ENCODE measurements around the gene ZNF664.

Gene ZNF664

GRCh38 chr12:124026755-124027745 is 54.0 kb downstream of the ZNF664 start:
- no peak for DNase-seq (ENCODE audit: low read depth)
- H3K4me3 ChIP-seq (ENCODE audit: low read depth, low read length), result no peak overlapping the region
- no peak for TF ChIP-seq CTCF (IDR thresholded peaks at IDR 0.05; ENCODE audit: low read depth, low read length, missing control alignments)

- TF ChIP-seq CTCF (IDR thresholded peaks at IDR 0.05; ENCODE audit: low read depth, low read length, missing control alignments), result no peak
- no peak overlapping the region for H3K4me3 ChIP-seq (ENCODE audit: low read depth, low read length)
- DNase-seq (ENCODE audit: low read depth), result no peak
Observed at GRCh38 chr12:124027753-124028554, 54.9 kb downstream of the ZNF664 start.

GRCh38 chr12:124028555-124028925 is 55.5 kb downstream of the ZNF664 start:
- no peak overlapping the region for H3K4me3 ChIP-seq (ENCODE audit: low read depth, low read length)
- TF ChIP-seq CTCF (IDR thresholded peaks at IDR 0.05; ENCODE audit: low read depth, low read length, missing control alignments), result no peak
- no peak for DNase-seq (ENCODE audit: low read depth)

GRCh38 chr12:124030008-124030407 is 57.0 kb downstream of the ZNF664 start:
- no peak overlapping the region for H3K4me3 ChIP-seq (ENCODE audit: low read depth, low read length)
- DNase-seq (ENCODE audit: low read depth), result no peak
- no peak for TF ChIP-seq CTCF (IDR thresholded peaks at IDR 0.05; ENCODE audit: low read depth, low read length, missing control alignments)

- no peak overlapping the region for H3K4me3 ChIP-seq (ENCODE audit: low read depth, low read length)
- TF ChIP-seq CTCF (IDR thresholded peaks at IDR 0.05; ENCODE audit: low read depth, low read length, missing control alignments), result no peak
- DNase-seq (ENCODE audit: low read depth), result no peak
Observed at GRCh38 chr12:124030510-124030909, 57.5 kb downstream of the ZNF664 start.

GRCh38 chr12:124031058-124031457 is 58.0 kb downstream of the ZNF664 start:
- no peak for DNase-seq (ENCODE audit: low read depth)
- H3K4me3 ChIP-seq (ENCODE audit: low read depth, low read length), result no peak overlapping the region
- TF ChIP-seq CTCF (IDR thresholded peaks at IDR 0.05; ENCODE audit: low read depth, low read length, missing control alignments), result no peak
